ENCODE results near the gene CIAPIN1. TPM values are rescaled to one million over a fixed set of nuclear protein-coding genes. Genes with fewer than 3 reads are reported as not detected.

Gene CIAPIN1
- polyA plus RNA-seq, 1 of the 3 experiments (the other 2 are of a cell fraction) = 43.6 TPM

DNA sequence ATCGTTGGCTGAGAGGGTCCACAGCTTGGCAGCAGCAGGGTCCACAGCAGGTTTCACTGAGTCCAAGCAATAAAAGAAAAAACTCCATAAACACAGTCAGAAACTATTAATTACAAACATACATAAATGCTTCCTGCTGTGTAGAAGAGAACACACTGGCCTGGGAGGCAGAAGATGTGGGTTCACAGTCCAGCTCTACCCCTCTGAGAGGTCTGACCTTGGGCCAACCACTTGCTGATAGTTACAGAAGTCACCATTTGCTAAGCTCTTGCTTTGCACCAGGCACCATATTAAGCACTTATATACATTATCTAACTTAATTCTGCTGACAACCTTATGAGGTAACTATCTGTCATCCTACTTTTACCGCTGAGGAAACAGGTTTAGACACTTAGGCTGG lies 14.7 kb downstream of the CIAPIN1 start:
- no peak for DNase-seq
- Histone ChIP-seq H3F3A (replicated peaks; ENCODE audit: insufficient read depth) (no peaks in the 10 kb centered on the region), H3K9me3 (no peaks in the 10 kb centered on the region), H3K4me2 (no peak overlapping the region), H3K27me3 (ENCODE audit: insufficient read depth) (no peaks in the 10 kb centered on the region), H3K9me2 (no peaks in the 10 kb centered on the region), H3K9ac (no peak overlapping the region), H3K79me2 (ENCODE audit: insufficient read depth) (no peaks in the 10 kb centered on the region), H3K27ac (ENCODE audit: low read depth in 2 of 2, low read length in 1 of 2) (no peak overlapping the region), H2AFZ (ENCODE audit: low read depth) (no peak overlapping the region), H3K4me1 (ENCODE audit: control insufficient read depth in 1 of 2, insufficient read depth in 2 of 2, low read depth in 1 of 2, low read length in 1 of 2) (no peaks in the 10 kb centered on the region), H3K36me3 (replicated peaks in 1 of 2; ENCODE audit: control insufficient read depth in 1 of 2, insufficient read depth in 2 of 2, low read length in 1 of 2) (peaks cover 59 to 71% of the 10 kb centered on the region in 2 experiments), H4K20me1 (ENCODE audit: insufficient read depth) (no peaks in the 10 kb centered on the region), H3K4me3 (ENCODE audit: low read depth in 2 of 2, low read length in 1 of 2) (no peak overlapping the region)
- POLR2A ChIA-PET = interaction anchor here (1.1 to 2.1 kb wide), 2 partner anchors 9 to 15 kb away, joined by 3 to 6 read pairs; partner anchors contain the start of genes CIAPIN1 and COQ9
- 96% methylated on average over 2 of the region's 2 CpGs for WGBS (ENCODE audit: low lambda C conversion rate)
- TF ChIP-seq, protein P1, sequence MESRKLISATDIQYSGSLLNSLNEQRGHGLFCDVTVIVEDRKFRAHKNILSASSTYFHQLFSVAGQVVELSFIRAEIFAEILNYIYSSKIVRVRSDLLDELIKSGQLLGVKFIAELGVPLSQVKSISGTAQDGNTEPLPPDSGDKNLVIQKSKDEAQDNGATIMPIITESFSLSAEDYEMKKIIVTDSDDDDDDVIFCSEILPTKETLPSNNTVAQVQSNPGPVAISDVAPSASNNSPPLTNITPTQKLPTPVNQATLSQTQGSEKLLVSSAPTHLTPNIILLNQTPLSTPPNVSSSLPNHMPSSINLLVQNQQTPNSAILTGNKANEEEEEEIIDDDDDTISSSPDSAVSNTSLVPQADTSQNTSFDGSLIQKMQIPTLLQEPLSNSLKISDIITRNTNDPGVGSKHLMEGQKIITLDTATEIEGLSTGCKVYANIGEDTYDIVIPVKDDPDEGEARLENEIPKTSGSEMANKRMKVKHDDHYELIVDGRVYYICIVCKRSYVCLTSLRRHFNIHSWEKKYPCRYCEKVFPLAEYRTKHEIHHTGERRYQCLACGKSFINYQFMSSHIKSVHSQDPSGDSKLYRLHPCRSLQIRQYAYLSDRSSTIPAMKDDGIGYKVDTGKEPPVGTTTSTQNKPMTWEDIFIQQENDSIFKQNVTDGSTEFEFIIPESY (IDR thresholded peaks at IDR 0.05; ENCODE audit: borderline replicate concordance, low read depth) = no peak
- TF ChIP-seq MEF2A (IDR thresholded peaks at IDR 0.05; ENCODE audit: borderline replicate concordance, low read depth) (no peak), MXI1 (IDR thresholded peaks at IDR 0.05; ENCODE audit: low read depth, low read length) (no peak), TAF1 (IDR thresholded peaks at IDR 0.05; ENCODE audit: borderline replicate concordance, low read depth, low read length) (no peak)
- CTCF ChIA-PET = interaction anchor here (1.1 to 4.6 kb wide), 6 partner anchors 10 to 87 kb away, joined by 3 to 30 read pairs (median 10); partner anchors contain the start of gene POLR2C

DNA sequence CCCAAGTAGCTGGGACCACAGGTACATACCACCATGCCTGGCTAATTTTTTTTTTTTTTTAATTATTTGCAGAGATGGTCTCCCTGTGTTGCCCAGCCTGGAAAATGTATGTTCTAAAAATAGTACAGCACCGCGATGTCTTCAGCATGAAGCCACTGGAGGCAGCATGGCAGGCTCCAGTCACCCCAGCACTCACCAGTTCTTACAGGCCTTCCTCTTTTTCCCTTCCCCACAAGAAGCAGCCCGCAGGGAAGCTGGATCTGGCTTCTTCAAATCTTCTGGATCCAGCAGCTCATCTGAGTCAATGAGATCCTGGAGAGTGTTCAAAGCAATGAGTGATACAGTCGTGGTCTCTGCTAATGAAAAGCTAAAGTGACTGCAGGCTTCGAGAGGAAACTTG lies 16.2 kb downstream of the CIAPIN1 start:
- Histone ChIP-seq H3K27ac (ENCODE audit: low read depth in 2 of 2, low read length in 1 of 2) (no peak overlapping the region), H3K9me3 (no peaks in the 10 kb centered on the region), H3K27me3 (ENCODE audit: insufficient read depth) (no peaks in the 10 kb centered on the region), H3K4me2 (no peak overlapping the region), H3K36me3 (replicated peaks in 1 of 2; ENCODE audit: control insufficient read depth in 1 of 2, insufficient read depth in 2 of 2, low read length in 1 of 2) (peaks cover 58 to 72% of the 10 kb centered on the region in 2 experiments), H3K4me3 (ENCODE audit: low read depth in 2 of 2, low read length in 1 of 2) (no peak overlapping the region), H4K20me1 (ENCODE audit: insufficient read depth) (no peaks in the 10 kb centered on the region), H3F3A (replicated peaks; ENCODE audit: insufficient read depth) (no peaks in the 10 kb centered on the region), H2AFZ (ENCODE audit: low read depth) (no peak overlapping the region), H3K4me1 (ENCODE audit: control insufficient read depth in 1 of 2, insufficient read depth in 2 of 2, low read depth in 1 of 2, low read length in 1 of 2) (no peaks in the 10 kb centered on the region), H3K79me2 (ENCODE audit: insufficient read depth) (no peaks in the 10 kb centered on the region), H3K9me2 (no peaks in the 10 kb centered on the region), H3K9ac (no peak overlapping the region)
- TF ChIP-seq, protein P2, sequence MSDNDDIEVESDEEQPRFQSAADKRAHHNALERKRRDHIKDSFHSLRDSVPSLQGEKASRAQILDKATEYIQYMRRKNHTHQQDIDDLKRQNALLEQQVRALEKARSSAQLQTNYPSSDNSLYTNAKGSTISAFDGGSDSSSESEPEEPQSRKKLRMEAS (IDR thresholded peaks at IDR 0.05; ENCODE audit: low read depth) = no peak
- no peak for TF ChIP-seq ELF1 (IDR thresholded peaks at IDR 0.05)
- no peak for TF ChIP-seq GABPA (IDR thresholded peaks at IDR 0.05; ENCODE audit: low read depth)
- no peak for TF ChIP-seq EP300 (IDR thresholded peaks at IDR 0.05; ENCODE audit: borderline replicate concordance in 1 of 2, low read depth in 1 of 2, low read length in 1 of 2)
- TF ChIP-seq USF1 (IDR thresholded peaks at IDR 0.05; ENCODE audit: borderline replicate concordance, low read depth) = no peak
- TF ChIP-seq NFIC (IDR thresholded peaks at IDR 0.05; ENCODE audit: borderline replicate concordance) = no peak
- no peak for TF ChIP-seq NRF1 (IDR thresholded peaks at IDR 0.05; ENCODE audit: low read depth, low read length)
- no peak for TF ChIP-seq REST (IDR thresholded peaks at IDR 0.05; ENCODE audit: low read depth, low read length)
- TF ChIP-seq, protein P3, sequence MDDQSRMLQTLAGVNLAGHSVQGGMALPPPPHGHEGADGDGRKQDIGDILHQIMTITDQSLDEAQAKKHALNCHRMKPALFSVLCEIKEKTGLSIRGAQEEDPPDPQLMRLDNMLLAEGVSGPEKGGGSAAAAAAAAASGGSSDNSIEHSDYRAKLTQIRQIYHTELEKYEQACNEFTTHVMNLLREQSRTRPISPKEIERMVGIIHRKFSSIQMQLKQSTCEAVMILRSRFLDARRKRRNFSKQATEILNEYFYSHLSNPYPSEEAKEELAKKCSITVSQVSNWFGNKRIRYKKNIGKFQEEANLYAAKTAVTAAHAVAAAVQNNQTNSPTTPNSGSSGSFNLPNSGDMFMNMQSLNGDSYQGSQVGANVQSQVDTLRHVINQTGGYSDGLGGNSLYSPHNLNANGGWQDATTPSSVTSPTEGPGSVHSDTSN (IDR thresholded peaks at IDR 0.05) = no peak
- no peak for TF ChIP-seq TAF1 (IDR thresholded peaks at IDR 0.05; ENCODE audit: borderline replicate concordance, low read depth, low read length)
- TF ChIP-seq USF2 (IDR thresholded peaks at IDR 0.05; ENCODE audit: borderline replicate concordance, low read depth, low read length) = no peak
- TF ChIP-seq SIN3A (IDR thresholded peaks at IDR 0.05; ENCODE audit: borderline replicate concordance, low read depth, low read length) = no peak
- TF ChIP-seq SMC3 (IDR thresholded peaks at IDR 0.05; ENCODE audit: low read depth, low read length) = no peak
- no peak for TF ChIP-seq MEF2A (IDR thresholded peaks at IDR 0.05; ENCODE audit: borderline replicate concordance, low read depth)
- TF ChIP-seq FOSL2 (IDR thresholded peaks at IDR 0.05; ENCODE audit: borderline replicate concordance, low read depth) = no peak
- POLR2A ChIA-PET = no interaction called here
- WGBS (ENCODE audit: low lambda C conversion rate) = 82% methylated on average over 5 of the region's 5 CpGs
- CTCF ChIA-PET = interaction anchor here (1.0 to 4.6 kb wide), 4 partner anchors 9 to 89 kb away, joined by 5 to 30 read pairs (median 10); partner anchors contain the start of gene POLR2C
- no peak for DNase-seq
